SK-N-SH (cell line): ENCODE data around the gene DHDDS. TPM values are rescaled to one million over a fixed set of nuclear protein-coding genes. Genes with fewer than 3 reads are reported as not detected.

ENCODE experiments used
- CTCF ChIA-PET: fragments of 300-600, 350-600 bp; formaldehyde crosslinking; extraction: SDS; loops from one replicate; lab custom pipeline; 2021; lab: Yijun Ruan, JAX
- POLR2A ChIA-PET: fragments of 350-600 bp; sonication (Branson Sonifier 250); formaldehyde crosslinking; extraction: SDS; loops from one replicate; lab custom pipeline; 2020; ENCODE audit warnings: antibody characterized with exemption, inconsistent platforms; lab: Yijun Ruan, JAX
- DNase-seq: peaks from one replicate; pipeline ENCODE4 v3.0.0; 2012
- H2AFZ ChIP-seq: fragments of 200-600 bp; sonication (generic); 2 replicates; pipeline ENCODE4 v1.8.1; 2016; ENCODE audit warnings: antibody characterized with exemption, mild to moderate bottlenecking, low read depth
- H3F3A ChIP-seq: fragments of 200-600 bp; sonication (generic); replicated peaks from 2 replicates; pipeline ENCODE3; 2016; ENCODE audit warnings: antibody characterized with exemption, mild to moderate bottlenecking; ENCODE audit not compliant: insufficient read depth
- H3K27ac ChIP-seq, 2 experiments: fragments of 200-500 bp in 1 of 2; fragments of 200-600 bp in 1 of 2; sonication (Bioruptor generic) in 1 of 2; sonication (generic), shearing (Covaris generic) in 1 of 2; 2 replicates each; pipeline versions ENCODE4 v1.5.1 to v1.6.1; 2014 to 2016; ENCODE audit warnings: low read depth in 2 of 2, inconsistent platforms in 1 of 2, low read length in 1 of 2, mild to moderate bottlenecking in 1 of 2, mixed read lengths in 1 of 2
- H3K27me3 ChIP-seq: fragments of 200-600 bp; sonication (generic), shearing (Covaris generic); 2 replicates; pipeline ENCODE4 v1.6.1; 2016; ENCODE audit warnings: mixed run types; ENCODE audit not compliant: insufficient read depth
- H3K36me3 ChIP-seq, 2 experiments: fragments of 200-500 bp in 1 of 2; fragments of 200-600 bp in 1 of 2; sonication (Bioruptor generic) in 1 of 2; sonication (generic) in 1 of 2; replicated peaks in 1 of 2; 2 replicates each; pipeline versions ENCODE3 to v1.5.1; 2014 to 2016; ENCODE audit warnings: low read length in 1 of 2, mild to moderate bottlenecking in 1 of 2; ENCODE audit not compliant: insufficient read depth in 2 of 2, control insufficient read depth in 1 of 2
- H3K4me1 ChIP-seq, 2 experiments: fragments of 200-500 bp in 1 of 2; fragments of 200-600 bp in 1 of 2; sonication (Bioruptor generic) in 1 of 2; sonication (generic), shearing (Covaris generic) in 1 of 2; 2 replicates each; pipeline versions ENCODE4 v1.5.1 to v1.6.1; 2014 to 2016; ENCODE audit warnings: low read depth in 1 of 2, low read length in 1 of 2, mixed run types in 1 of 2; ENCODE audit not compliant: insufficient read depth in 2 of 2, control insufficient read depth in 1 of 2
- H3K4me2 ChIP-seq: fragments of 200-600 bp; sonication (generic), shearing (Covaris generic); 2 replicates; pipeline ENCODE4 v1.6.1; 2017; ENCODE audit warnings: mixed run types
- H3K4me3 ChIP-seq, 2 experiments: fragments of 200-500 bp in 1 of 2; fragments of 200-600 bp in 1 of 2; sonication (Bioruptor generic) in 1 of 2; sonication (generic), shearing (Covaris generic) in 1 of 2; 2 replicates each; pipeline versions ENCODE4 v1.5.1 to v1.8.1; 2014 to 2016; ENCODE audit warnings: low read depth in 2 of 2, inconsistent platforms in 1 of 2, low read length in 1 of 2, mild to moderate bottlenecking in 1 of 2, mixed read lengths in 1 of 2, moderate library complexity in 1 of 2
- H3K79me2 ChIP-seq: fragments of 200-600 bp; sonication (generic); 2 replicates; pipeline ENCODE4 v1.8.1; 2017; ENCODE audit warnings: mild to moderate bottlenecking; ENCODE audit not compliant: insufficient read depth
- H3K9ac ChIP-seq: fragments of 200-600 bp; sonication (generic); 2 replicates; pipeline ENCODE4 v1.6.1; 2017; ENCODE audit warnings: mixed run types
- H3K9me2 ChIP-seq: fragments of 200-600 bp; sonication (generic); 2 replicates; pipeline ENCODE4 v1.6.1; 2017; ENCODE audit warnings: mixed run types
- H3K9me3 ChIP-seq: fragments of 200-600 bp; sonication (generic); 2 replicates; pipeline ENCODE4 v1.6.1; 2017; ENCODE audit warnings: mixed run types, mild to moderate bottlenecking, moderate library complexity
- H4K20me1 ChIP-seq: fragments of 200-600 bp; sonication (generic); 2 replicates; pipeline ENCODE4 v1.6.1; 2017; ENCODE audit warnings: mild to moderate bottlenecking, mixed run types; ENCODE audit not compliant: insufficient read depth
- CHD2 ChIP-seq: fragments of 150-350 bp; IDR thresholded peaks from 2 replicates; pipeline ENCODE4 v1.6.1; 2018; ENCODE audit warnings: low read length; ENCODE audit not compliant: partially characterized antibody
- FOSL2 ChIP-seq: IDR thresholded peaks from 2 replicates; pipeline ENCODE4 v1.4.0; 2012; ENCODE audit warnings: low read depth, mild to moderate bottlenecking, moderate library complexity, borderline replicate concordance
- FOXJ3 ChIP-seq: sonication (generic); formaldehyde crosslinking; IDR thresholded peaks from 2 replicates; pipeline ENCODE4 v1.5.1; 2020; ENCODE audit warnings: mild to moderate bottlenecking, missing genetic modification reagents
- FOXM1 ChIP-seq: IDR thresholded peaks from 2 replicates; pipeline ENCODE4 v1.4.0; 2012; ENCODE audit warnings: low read depth, mild to moderate bottlenecking
- GABPA ChIP-seq: IDR thresholded peaks from 2 replicates; pipeline ENCODE4 v1.4.0; 2012; ENCODE audit warnings: low read depth, mild to moderate bottlenecking
- MEF2A ChIP-seq: IDR thresholded peaks from 2 replicates; pipeline ENCODE4 v1.4.0; 2012; ENCODE audit warnings: low read depth, borderline replicate concordance
- MXI1 ChIP-seq: IDR thresholded peaks from 2 replicates; pipeline ENCODE4 v1.6.1; 2012; ENCODE audit warnings: mild to moderate bottlenecking, low read depth, low read length, improper control_type of control experiment
- NFIC ChIP-seq: IDR thresholded peaks from 2 replicates; pipeline ENCODE4 v1.4.0; 2012; ENCODE audit warnings: borderline replicate concordance
- POLR2AphosphoS5 ChIP-seq: IDR thresholded peaks from 2 replicates; pipeline ENCODE4 v1.6.1; 2012; ENCODE audit warnings: low read depth, low read length
- RFX5 ChIP-seq: IDR thresholded peaks from 2 replicates; pipeline ENCODE4 v1.6.1; 2012; ENCODE audit warnings: mild to moderate bottlenecking, improper control_type of control experiment, low read length
- RXRA ChIP-seq: IDR thresholded peaks from 2 replicates; pipeline ENCODE4 v1.4.0; 2012; ENCODE audit warnings: low read depth, mild to moderate bottlenecking, borderline replicate concordance
- SMC3 ChIP-seq: IDR thresholded peaks from 2 replicates; pipeline ENCODE4 v1.6.1; 2012; ENCODE audit warnings: low read depth, low read length, improper control_type of control experiment
- TAF1 ChIP-seq: IDR thresholded peaks from 2 replicates; pipeline ENCODE4 v1.6.1; 2012; ENCODE audit warnings: low read depth, mild to moderate bottlenecking, low read length, moderate library complexity, borderline replicate concordance
- TCF12 ChIP-seq: IDR thresholded peaks from 2 replicates; pipeline ENCODE4 v1.4.0; 2012
- TEAD4 ChIP-seq: IDR thresholded peaks from 2 replicates; pipeline ENCODE4 v1.4.0; 2012; ENCODE audit warnings: mild to moderate bottlenecking, borderline replicate concordance; ENCODE audit not compliant: insufficient read depth
- ZBTB33 ChIP-seq: IDR thresholded peaks from 2 replicates; pipeline ENCODE4 v1.4.0; 2012; ENCODE audit warnings: low read depth, borderline replicate concordance
- WGBS: methylation state at CpG from one replicate; pipeline ENCODE4 v1.1.6; 2017; ENCODE audit warnings: low lambda C conversion rate; 5-methylcytosine and 5-hydroxymethylcytosine counted together
- polyA plus RNA-seq, 3 experiments: library from polyadenylated mRNA; depleted of rRNA; stranded (reverse); fragments of >200 nt; gene quantifications; 2 replicates each; pipeline ENCODE4 v1.2.3, GENCODE V29; 2012
- TF ChIP-seq, protein P1 (sequence below): IDR thresholded peaks from 2 replicates; pipeline ENCODE4; 2012
- TF ChIP-seq, protein P2 (sequence below): fragments of 150-350 bp; IDR thresholded peaks from 2 replicates; pipeline ENCODE4 v1.6.1; 2017; ENCODE audit warnings: antibody characterized with exemption, low read length, low read depth, borderline replicate concordance
- TF ChIP-seq, protein P3 (sequence below): fragments of 200-600 bp; sonication (generic); IDR thresholded peaks from 2 replicates; pipeline ENCODE4 v1.6.1; 2017; ENCODE audit warnings: antibody characterized with exemption, mild to moderate bottlenecking, moderate library complexity
- TF ChIP-seq, protein P4 (sequence below): fragments of 150-350 bp; IDR thresholded peaks from 2 replicates; pipeline ENCODE4 v1.6.1; 2016; ENCODE audit warnings: mild to moderate bottlenecking, low read depth, low read length

Gene DHDDS
- polyA plus RNA-seq, 1 of the 3 experiments (the other 2 are of a cell fraction) = 25.0 TPM

- CTCF ChIA-PET = no interaction called here
- Histone ChIP-seq H3K4me2 (no peak overlapping the region), H3K9ac (no peak overlapping the region), H3K4me3 (no peak overlapping the region), H3K79me2 (no peaks in the 10 kb centered on the region), H3K27me3 (no peaks in the 10 kb centered on the region), H3K27ac (no peak overlapping the region), H2AFZ (no peak overlapping the region), H3K9me3 (no peaks in the 10 kb centered on the region), H3F3A (no peaks in the 10 kb centered on the region), H3K36me3 (no peaks in the 10 kb centered on the region), H4K20me1 (no peaks in the 10 kb centered on the region), H3K4me1 (no peaks in the 10 kb centered on the region; a peak in 2 of 4 replicates), H3K9me2 (no peaks in the 10 kb centered on the region)
- POLR2A ChIA-PET = no interaction called here
- WGBS = 93% methylated on average over 3 of the region's 4 CpGs
- no peak for DNase-seq
- no peak for TF ChIP-seq MEF2A
- no peak for TF ChIP-seq MXI1
- TF ChIP-seq, protein P1, sequence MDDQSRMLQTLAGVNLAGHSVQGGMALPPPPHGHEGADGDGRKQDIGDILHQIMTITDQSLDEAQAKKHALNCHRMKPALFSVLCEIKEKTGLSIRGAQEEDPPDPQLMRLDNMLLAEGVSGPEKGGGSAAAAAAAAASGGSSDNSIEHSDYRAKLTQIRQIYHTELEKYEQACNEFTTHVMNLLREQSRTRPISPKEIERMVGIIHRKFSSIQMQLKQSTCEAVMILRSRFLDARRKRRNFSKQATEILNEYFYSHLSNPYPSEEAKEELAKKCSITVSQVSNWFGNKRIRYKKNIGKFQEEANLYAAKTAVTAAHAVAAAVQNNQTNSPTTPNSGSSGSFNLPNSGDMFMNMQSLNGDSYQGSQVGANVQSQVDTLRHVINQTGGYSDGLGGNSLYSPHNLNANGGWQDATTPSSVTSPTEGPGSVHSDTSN = no peak
- TF ChIP-seq RXRA = no peak
- no peak for TF ChIP-seq GABPA
- TF ChIP-seq TEAD4 = no peak
- TF ChIP-seq NFIC = no peak
- no peak for TF ChIP-seq TCF12
- no peak for TF ChIP-seq POLR2AphosphoS5
- TF ChIP-seq, protein P2, sequence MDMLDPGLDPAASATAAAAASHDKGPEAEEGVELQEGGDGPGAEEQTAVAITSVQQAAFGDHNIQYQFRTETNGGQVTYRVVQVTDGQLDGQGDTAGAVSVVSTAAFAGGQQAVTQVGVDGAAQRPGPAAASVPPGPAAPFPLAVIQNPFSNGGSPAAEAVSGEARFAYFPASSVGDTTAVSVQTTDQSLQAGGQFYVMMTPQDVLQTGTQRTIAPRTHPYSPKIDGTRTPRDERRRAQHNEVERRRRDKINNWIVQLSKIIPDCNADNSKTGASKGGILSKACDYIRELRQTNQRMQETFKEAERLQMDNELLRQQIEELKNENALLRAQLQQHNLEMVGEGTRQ = no peak
- TF ChIP-seq FOSL2 = no peak
- TF ChIP-seq FOXJ3 (CRISPR knock-in tag) = no peak
- TF ChIP-seq FOXM1 = no peak
- no peak for TF ChIP-seq CHD2
- TF ChIP-seq, protein P3, sequence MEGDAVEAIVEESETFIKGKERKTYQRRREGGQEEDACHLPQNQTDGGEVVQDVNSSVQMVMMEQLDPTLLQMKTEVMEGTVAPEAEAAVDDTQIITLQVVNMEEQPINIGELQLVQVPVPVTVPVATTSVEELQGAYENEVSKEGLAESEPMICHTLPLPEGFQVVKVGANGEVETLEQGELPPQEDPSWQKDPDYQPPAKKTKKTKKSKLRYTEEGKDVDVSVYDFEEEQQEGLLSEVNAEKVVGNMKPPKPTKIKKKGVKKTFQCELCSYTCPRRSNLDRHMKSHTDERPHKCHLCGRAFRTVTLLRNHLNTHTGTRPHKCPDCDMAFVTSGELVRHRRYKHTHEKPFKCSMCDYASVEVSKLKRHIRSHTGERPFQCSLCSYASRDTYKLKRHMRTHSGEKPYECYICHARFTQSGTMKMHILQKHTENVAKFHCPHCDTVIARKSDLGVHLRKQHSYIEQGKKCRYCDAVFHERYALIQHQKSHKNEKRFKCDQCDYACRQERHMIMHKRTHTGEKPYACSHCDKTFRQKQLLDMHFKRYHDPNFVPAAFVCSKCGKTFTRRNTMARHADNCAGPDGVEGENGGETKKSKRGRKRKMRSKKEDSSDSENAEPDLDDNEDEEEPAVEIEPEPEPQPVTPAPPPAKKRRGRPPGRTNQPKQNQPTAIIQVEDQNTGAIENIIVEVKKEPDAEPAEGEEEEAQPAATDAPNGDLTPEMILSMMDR = no peak
- no peak for TF ChIP-seq RFX5
- TF ChIP-seq, protein P4, sequence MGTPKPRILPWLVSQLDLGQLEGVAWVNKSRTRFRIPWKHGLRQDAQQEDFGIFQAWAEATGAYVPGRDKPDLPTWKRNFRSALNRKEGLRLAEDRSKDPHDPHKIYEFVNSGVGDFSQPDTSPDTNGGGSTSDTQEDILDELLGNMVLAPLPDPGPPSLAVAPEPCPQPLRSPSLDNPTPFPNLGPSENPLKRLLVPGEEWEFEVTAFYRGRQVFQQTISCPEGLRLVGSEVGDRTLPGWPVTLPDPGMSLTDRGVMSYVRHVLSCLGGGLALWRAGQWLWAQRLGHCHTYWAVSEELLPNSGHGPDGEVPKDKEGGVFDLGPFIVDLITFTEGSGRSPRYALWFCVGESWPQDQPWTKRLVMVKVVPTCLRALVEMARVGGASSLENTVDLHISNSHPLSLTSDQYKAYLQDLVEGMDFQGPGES = no peak
- no peak for TF ChIP-seq TAF1
- no peak for TF ChIP-seq SMC3
- no peak for TF ChIP-seq ZBTB33
These were observed 64.7 kb downstream of the DHDDS start for GRCh38 chr1:26496861-26497260.
